ENCODE data around the gene SHC4. TPM values are rescaled to one million over a fixed set of nuclear protein-coding genes. Genes with fewer than 3 reads are reported as not detected.

The SHC4 gene
- total RNA-seq, 1 donor from 2014 or later = 4.5 TPM

DNA sequence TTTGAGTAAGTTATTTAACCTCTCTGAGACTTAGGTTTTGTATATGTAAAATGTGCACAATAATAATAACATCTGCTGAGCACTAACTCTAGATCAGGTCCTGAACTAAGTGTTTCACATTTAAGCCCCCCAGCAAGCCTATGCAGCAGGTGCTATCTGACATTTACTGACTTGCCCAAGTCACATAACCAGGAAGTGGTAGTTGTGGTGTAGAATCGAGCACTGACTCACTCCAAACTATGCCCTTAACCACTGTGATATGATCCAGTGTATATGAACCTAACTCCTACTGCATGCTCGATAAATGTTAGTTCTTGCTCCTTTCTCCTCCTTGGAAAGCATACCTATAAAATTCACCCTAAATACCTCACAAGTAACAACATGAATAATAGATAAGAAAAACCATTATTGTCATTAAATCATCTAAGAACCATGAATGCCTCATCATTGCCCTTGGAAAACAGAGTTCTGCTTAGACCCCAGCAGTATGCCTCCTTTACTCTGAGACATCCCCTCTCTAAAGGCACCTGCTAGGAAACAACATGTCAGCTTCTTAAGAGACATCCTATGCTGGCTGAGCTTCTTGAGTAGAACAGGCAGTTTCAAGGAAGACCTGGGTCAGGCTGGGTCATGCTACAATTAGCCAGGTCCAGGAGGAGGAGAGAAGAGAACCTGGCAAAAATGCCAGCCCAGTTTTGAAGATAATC, 3.0 kb upstream of the SHC4 start:
- TF ChIP-seq, protein P1, sequence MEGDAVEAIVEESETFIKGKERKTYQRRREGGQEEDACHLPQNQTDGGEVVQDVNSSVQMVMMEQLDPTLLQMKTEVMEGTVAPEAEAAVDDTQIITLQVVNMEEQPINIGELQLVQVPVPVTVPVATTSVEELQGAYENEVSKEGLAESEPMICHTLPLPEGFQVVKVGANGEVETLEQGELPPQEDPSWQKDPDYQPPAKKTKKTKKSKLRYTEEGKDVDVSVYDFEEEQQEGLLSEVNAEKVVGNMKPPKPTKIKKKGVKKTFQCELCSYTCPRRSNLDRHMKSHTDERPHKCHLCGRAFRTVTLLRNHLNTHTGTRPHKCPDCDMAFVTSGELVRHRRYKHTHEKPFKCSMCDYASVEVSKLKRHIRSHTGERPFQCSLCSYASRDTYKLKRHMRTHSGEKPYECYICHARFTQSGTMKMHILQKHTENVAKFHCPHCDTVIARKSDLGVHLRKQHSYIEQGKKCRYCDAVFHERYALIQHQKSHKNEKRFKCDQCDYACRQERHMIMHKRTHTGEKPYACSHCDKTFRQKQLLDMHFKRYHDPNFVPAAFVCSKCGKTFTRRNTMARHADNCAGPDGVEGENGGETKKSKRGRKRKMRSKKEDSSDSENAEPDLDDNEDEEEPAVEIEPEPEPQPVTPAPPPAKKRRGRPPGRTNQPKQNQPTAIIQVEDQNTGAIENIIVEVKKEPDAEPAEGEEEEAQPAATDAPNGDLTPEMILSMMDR (conservative IDR thresholded peaks at IDR 0.05) = no peak
- Mint-ChIP-seq H3K27ac (no peak overlapping the region), H3K4me3 (no peak overlapping the region), H3K36me3 (no peaks in the 10 kb centered on the region), H3K4me1 (ENCODE audit: unreplicated experiment) (peaks cover 12% of the 10 kb centered on the region), H3K9me3 (no peaks in the 10 kb centered on the region), H3K27me3 (peaks cover 26% of the 10 kb centered on the region)
- DNase-seq (ENCODE audit: extremely low spot score, unreplicated experiment) = no peak

- Mint-ChIP-seq H3K9me3 (no peaks in the 10 kb centered on the region), H3K27me3 (peaks cover 34% of the 10 kb centered on the region), H3K4me3 (no peak overlapping the region), H3K36me3 (no peaks in the 10 kb centered on the region), H3K4me1 (ENCODE audit: unreplicated experiment) (peaks cover 19% of the 10 kb centered on the region), H3K27ac (no peak overlapping the region)
- TF ChIP-seq, protein P1 (conservative IDR thresholded peaks at IDR 0.05) = no peak
- DNase-seq (ENCODE audit: extremely low spot score, unreplicated experiment) = no peak
These were observed 2.3 kb upstream of the SHC4 start for GRCh38 chr15:48965972-48966371.

GRCh38 chr15:48964898-48965297, 1.2 kb upstream of the SHC4 start:
- Mint-ChIP-seq H3K9me3 (no peaks in the 10 kb centered on the region), H3K27me3 (peaks cover 37% of the 10 kb centered on the region), H3K36me3 (no peaks in the 10 kb centered on the region), H3K4me3 (peak overlapping the region; percentile 69), H3K4me1 (ENCODE audit: unreplicated experiment) (peaks cover 20% of the 10 kb centered on the region), H3K27ac (no peak overlapping the region)
- TF ChIP-seq, protein P1 (conservative IDR thresholded peaks at IDR 0.05) = no peak
- no peak for DNase-seq (ENCODE audit: extremely low spot score, unreplicated experiment)

GRCh38 chr15:48962662-48963523, 826 bp downstream of the SHC4 start:
- peak overlapping the region; percentile 91 for H3K4me3 Mint-ChIP-seq
- peaks cover 42% of the 10 kb centered on the region for H3K27me3 Mint-ChIP-seq
- no peaks in the 10 kb centered on the region for H3K9me3 Mint-ChIP-seq
- TF ChIP-seq, protein P1 (conservative IDR thresholded peaks at IDR 0.05) = no peak
- peaks cover 20% of the 10 kb centered on the region for H3K4me1 Mint-ChIP-seq (ENCODE audit: unreplicated experiment)
- no peak for DNase-seq (ENCODE audit: extremely low spot score, unreplicated experiment)
- H3K36me3 Mint-ChIP-seq = no peaks in the 10 kb centered on the region
- peak overlapping the region; percentile 41 for H3K27ac Mint-ChIP-seq

GRCh38 chr15:48955967-48956366, 7.8 kb downstream of the SHC4 start:
- TF ChIP-seq, protein P1 (conservative IDR thresholded peaks at IDR 0.05) = no peak
- peaks cover 21% of the 10 kb centered on the region for H3K27me3 Mint-ChIP-seq
- no peak for DNase-seq (ENCODE audit: extremely low spot score, unreplicated experiment)
- peaks cover 9% of the 10 kb centered on the region for H3K9me3 Mint-ChIP-seq
- no peak overlapping the region for H3K4me3 Mint-ChIP-seq
- no peak overlapping the region for H3K27ac Mint-ChIP-seq
- H3K36me3 Mint-ChIP-seq = peaks cover 3% of the 10 kb centered on the region
- peaks cover 2% of the 10 kb centered on the region for H3K4me1 Mint-ChIP-seq (ENCODE audit: unreplicated experiment)
